ENCODE results near the gene ATXN7L1. TPM values are rescaled to one million over a fixed set of nuclear protein-coding genes. Genes with fewer than 3 reads are reported as not detected.

The ATXN7L1 gene
- total RNA-seq, 1 donor from 2014 or later, result 2.4 TPM

DNA sequence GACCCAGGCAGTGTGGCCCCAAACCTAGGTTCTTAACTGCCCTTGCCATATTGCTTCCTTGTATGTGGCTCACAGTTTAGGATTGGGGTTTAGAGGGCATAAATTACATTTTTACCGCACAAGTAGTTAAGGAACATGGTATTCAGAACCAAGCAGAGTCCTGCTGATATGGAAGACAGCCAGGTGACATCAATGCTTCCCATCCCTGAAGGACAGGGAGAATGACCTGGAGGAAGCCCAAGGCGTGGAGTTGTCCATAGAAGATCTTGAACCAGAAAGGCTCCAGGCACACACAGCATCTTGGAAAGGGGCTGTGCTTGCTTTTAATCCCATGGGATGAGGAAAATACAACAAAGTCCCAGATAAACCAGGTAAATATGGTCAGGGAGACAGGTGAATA lies 48.3 kb downstream of the ATXN7L1 start:
- H3K4me3 ChIP-seq (ENCODE audit: low read depth, low read length), result no peak overlapping the region
- no peak for TF ChIP-seq CTCF (IDR thresholded peaks at IDR 0.05; ENCODE audit: insufficient read depth, low read length, severe bottlenecking)
- FAIRE-seq (no peak), DNase-seq (ENCODE audit: low read depth) (no peak)
- no peaks in the 10 kb centered on the region for H3K36me3 ChIP-seq (ENCODE audit: control insufficient read depth, insufficient read depth, low read length)
- no peaks in the 10 kb centered on the region for H3K27me3 ChIP-seq (ENCODE audit: control insufficient read depth, insufficient read depth, low read length)

- Histone ChIP-seq H3K27me3 (ENCODE audit: control insufficient read depth, insufficient read depth, low read length) (no peaks in the 10 kb centered on the region), H3K4me3 (ENCODE audit: low read depth, low read length) (no peak overlapping the region), H3K36me3 (ENCODE audit: control insufficient read depth, insufficient read depth, low read length) (no peaks in the 10 kb centered on the region)
- TF ChIP-seq CTCF (IDR thresholded peaks at IDR 0.05; ENCODE audit: insufficient read depth, low read length, severe bottlenecking), result no peak
- DNase-seq (ENCODE audit: low read depth), result no peak
- no peak for FAIRE-seq
Measured at GRCh38 chr7:105827151-105827875, 49.1 kb downstream of the ATXN7L1 start.

GRCh38 chr7:105826143-105826542 lies 50.3 kb downstream of the ATXN7L1 start:
- H3K36me3 ChIP-seq (ENCODE audit: control insufficient read depth, insufficient read depth, low read length), result no peaks in the 10 kb centered on the region
- no peak overlapping the region for H3K4me3 ChIP-seq (ENCODE audit: low read depth, low read length)
- no peak for TF ChIP-seq CTCF (IDR thresholded peaks at IDR 0.05; ENCODE audit: insufficient read depth, low read length, severe bottlenecking)
- no peak for FAIRE-seq
- no peaks in the 10 kb centered on the region for H3K27me3 ChIP-seq (ENCODE audit: control insufficient read depth, insufficient read depth, low read length)
- DNase-seq (ENCODE audit: low read depth), result no peak

DNA sequence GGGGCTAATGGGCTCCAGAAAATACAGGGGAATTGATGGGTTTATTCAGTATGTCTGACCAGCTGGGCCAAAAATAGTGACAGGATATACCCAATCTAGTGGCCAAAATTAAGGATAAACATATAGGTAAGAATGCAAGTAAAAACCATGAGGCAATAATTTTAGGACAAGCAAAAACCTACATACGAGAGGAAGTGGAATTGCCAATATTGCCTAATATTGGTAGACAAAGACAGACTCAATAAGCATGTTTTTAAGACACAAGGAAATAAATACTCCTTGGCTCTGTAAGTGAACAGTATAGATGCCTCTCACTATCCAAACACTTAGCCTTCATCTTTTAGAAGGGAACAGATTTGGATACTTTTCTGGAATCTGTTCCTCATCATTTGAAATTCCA lies 51.0 kb downstream of the ATXN7L1 start:
- FAIRE-seq (no peak), DNase-seq (ENCODE audit: low read depth) (no peak)
- no peak overlapping the region for H3K4me3 ChIP-seq (ENCODE audit: low read depth, low read length)
- no peaks in the 10 kb centered on the region for H3K36me3 ChIP-seq (ENCODE audit: control insufficient read depth, insufficient read depth, low read length)
- no peak for TF ChIP-seq CTCF (IDR thresholded peaks at IDR 0.05; ENCODE audit: insufficient read depth, low read length, severe bottlenecking)
- no peaks in the 10 kb centered on the region for H3K27me3 ChIP-seq (ENCODE audit: control insufficient read depth, insufficient read depth, low read length)

DNA sequence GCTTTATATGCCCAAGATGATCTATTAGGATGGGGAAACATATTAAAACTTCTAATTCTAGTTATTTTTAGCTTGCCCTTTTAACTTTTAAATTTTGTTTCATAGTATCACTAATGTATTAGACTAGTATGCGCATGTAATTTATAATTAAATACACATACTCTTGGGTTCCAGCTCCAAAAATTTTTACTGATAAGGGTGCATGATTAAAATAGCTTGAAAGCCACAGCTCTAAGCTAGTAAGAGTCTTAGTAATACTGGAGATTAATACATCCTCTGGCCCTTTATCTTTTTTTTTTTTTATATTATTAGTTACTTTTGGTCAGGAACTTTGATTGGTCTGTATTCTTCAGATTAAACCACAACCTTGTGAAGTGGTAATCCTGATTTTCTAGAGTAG lies 53.6 kb downstream of the ATXN7L1 start:
- FAIRE-seq, result no peak

More for the DNA sequence above, 53.6 kb downstream of the ATXN7L1 start:
- TF ChIP-seq CTCF (IDR thresholded peaks at IDR 0.05; ENCODE audit: insufficient read depth, low read length, severe bottlenecking), result no peak
- no peak overlapping the region for H3K4me3 ChIP-seq (ENCODE audit: low read depth, low read length)
- H3K36me3 ChIP-seq (ENCODE audit: control insufficient read depth, insufficient read depth, low read length), result no peaks in the 10 kb centered on the region
- no peaks in the 10 kb centered on the region for H3K27me3 ChIP-seq (ENCODE audit: control insufficient read depth, insufficient read depth, low read length)
- DNase-seq (ENCODE audit: low read depth), result no peak
